Gastrocnemius medialis (tissue), 4 donors: ENCODE data around the gene GNB1L. TPM values are rescaled to one million over a fixed set of nuclear protein-coding genes. Genes with fewer than 3 reads are reported as not detected.

Source experiments
- ATAC-seq, 2 donors: fragments of 150-250 bp; one replicate each; pipeline ENCODE4 v1.9.1; 2016
- DNase-seq, 2 donors: peaks; one replicate each; pipeline ENCODE4 v3.0.0-alpha.2; 2019
- H3K27ac ChIP-seq, 4 donors: fragments of 200-600 bp; sonication (generic); 1 replicate in 1 of 4; 2 replicates in 3 of 4; pipeline ENCODE4 v1.5.1; 2016 to 2018; ENCODE audit warnings: mild to moderate bottlenecking in 2 of 4, moderate library complexity in 1 of 4
- H3K27me3 ChIP-seq, 3 donors: fragments of 200-600 bp; sonication (generic) in 2 of 3; 1 replicate in 1 of 3; 2 replicates in 2 of 3; pipeline versions ENCODE4 v1.5.1 to v1.6.0; 2016 to 2019; ENCODE audit warnings: mild to moderate bottlenecking in 1 of 3, moderate library complexity in 1 of 3
- H3K36me3 ChIP-seq, 2 donors: fragments of 200-600 bp; sonication (generic) in 1 of 2; one replicate each; pipeline ENCODE4 v1.5.1; 2017 to 2018
- H3K4me1 ChIP-seq, 2 donors: fragments of 200-600 bp; sonication (generic) in 1 of 2; one replicate each; pipeline ENCODE4 v1.5.1; 2016 to 2017; ENCODE audit warnings: mild to moderate bottlenecking in 2 of 2
- H3K4me3 ChIP-seq, 4 donors: fragments of 200-600 bp; sonication (generic) in 3 of 4; 1 replicate in 1 of 4; 2 replicates in 3 of 4; pipeline ENCODE4 v1.5.1; 2016 to 2019; ENCODE audit warnings: mild to moderate bottlenecking in 2 of 4
- H3K9me3 ChIP-seq, 3 donors: fragments of 200-600 bp; sonication (generic) in 2 of 3; 1 replicate in 1 of 3; 2 replicates in 2 of 3; pipeline ENCODE4 v1.5.1; 2016 to 2019
- CTCF ChIP-seq, 5 experiments: fragments of 450-650 bp in 3 of 5; fragments of 200-600 bp in 2 of 5; sonication (generic) in 2 of 5; IDR thresholded peaks in 4 of 5; conservative IDR thresholded peaks in 1 of 5; 1 replicate in 4 of 5; 2 replicates in 1 of 5; pipeline ENCODE4 v1.5.1; 2016 to 2019; ENCODE audit warnings: antibody characterized with exemption in 5 of 5, mild to moderate bottlenecking in 3 of 5, moderate library complexity in 3 of 5
- POLR2A ChIP-seq, 2 donors: fragments of 450-650 bp; IDR thresholded peaks; one replicate each; pipeline ENCODE4 v1.6.1; 2017; ENCODE audit warnings: antibody characterized with exemption in 2 of 2, mild to moderate bottlenecking in 2 of 2, moderate library complexity in 2 of 2
- in situ Hi-C, 4 donors: fragments of 200-750 bp; cut with MboI; loops; one replicate each; pipeline versions ENCODE4 v1.15.0 to v1.8.0; 2017; ENCODE audit warnings: low sequenced_read_pairs in 4 of 4
- intact Hi-C: fragments of 100-400 bp; cut with DNase I; formaldehyde crosslinking; loops from one replicate; pipeline ENCODE4 v1.15.1; 2023; ENCODE audit warnings: low total_unique reads
- total RNA-seq, 4 donors: library from RNA; depleted of rRNA; stranded (reverse); fragments of >200 nt; gene quantifications; one replicate each; pipeline versions ENCODE4 v1.1.0 to v1.2.3, GENCODE V29; 2016

The GNB1L gene
- total RNA-seq, 4 donors from 2014 or later, result 4.4 to 9.6 (median 6.7) TPM

- no peak for TF ChIP-seq POLR2A (IDR thresholded peaks at IDR 0.05)
- no peak for TF ChIP-seq CTCF (IDR thresholded peaks at IDR 0.05 in 4 of 5, conservative IDR thresholded peaks at IDR 0.05 in 1 of 5)
- H3K4me3 ChIP-seq, result no peak overlapping the region
- in situ Hi-C loops, result no loop called here
- ATAC-seq (no peak), DNase-seq (no peak)
- H3K9me3 ChIP-seq, result no peaks in the 10 kb centered on the region
- intact Hi-C loops, result no loop called here
- peaks cover 11 to 41% (median 19%) of the 10 kb centered on the region in 3 donors for H3K27me3 ChIP-seq
- H3K27ac ChIP-seq, result no peak overlapping the region
- no peaks in the 10 kb centered on the region for H3K36me3 ChIP-seq
- peaks cover 0 to 8% of the 10 kb centered on the region in 2 donors for H3K4me1 ChIP-seq
Measured at GRCh38 chr22:19764299-19764593, 90.4 kb downstream of the GNB1L start.

- DNase-seq (no peak), ATAC-seq (no peak)
- TF ChIP-seq POLR2A (IDR thresholded peaks at IDR 0.05) (no peak), CTCF (IDR thresholded peaks at IDR 0.05 in 4 of 5, conservative IDR thresholded peaks at IDR 0.05 in 1 of 5) (no peak)
- Histone ChIP-seq H3K27ac (no peak overlapping the region), H3K4me3 (no peak overlapping the region), H3K27me3 (peaks cover 11 to 44% (median 17%) of the 10 kb centered on the region in 3 donors), H3K36me3 (no peaks in the 10 kb centered on the region), H3K4me1 (peaks cover 0 to 8% of the 10 kb centered on the region in 2 donors), H3K9me3 (no peaks in the 10 kb centered on the region)
- intact Hi-C loops, result no loop called here
- in situ Hi-C loops, result no loop called here
Measured at GRCh38 chr22:19763458-19764298, 91.0 kb downstream of the GNB1L start.

- peak overlapping the region in 3 of 4 donors; percentile 51 to 54 (median 54) for H3K4me3 ChIP-seq
- intact Hi-C loops, result loop anchor here (1.0 kb wide), 1 partner anchor 91 kb away; the partner anchor contains the start of genes GNB1L and RTL10
- H3K27me3 ChIP-seq, result peaks cover 11 to 44% (median 17%) of the 10 kb centered on the region in 3 donors
- peaks cover 0 to 8% of the 10 kb centered on the region in 2 donors for H3K4me1 ChIP-seq
- ATAC-seq (no peak), DNase-seq (no peak)
- H3K27ac ChIP-seq, result peak overlapping the region; percentile 79 to 81 (median 80)
- H3K36me3 ChIP-seq, result no peaks in the 10 kb centered on the region
- in situ Hi-C loops, result no loop called here
- TF ChIP-seq CTCF (IDR thresholded peaks at IDR 0.05 in 4 of 5, conservative IDR thresholded peaks at IDR 0.05 in 1 of 5) (no peak), POLR2A (IDR thresholded peaks at IDR 0.05) (no peak)
- no peaks in the 10 kb centered on the region for H3K9me3 ChIP-seq
Measured at GRCh38 chr22:19762568-19763457, 91.9 kb downstream of the GNB1L start.

GRCh38 chr22:19761725-19762567 is 92.7 kb downstream of the GNB1L start:
- peak overlapping the region; percentile 51 to 54 (median 53) for H3K4me3 ChIP-seq
- H3K27me3 ChIP-seq, result peaks cover 8 to 37% (median 12%) of the 10 kb centered on the region in 3 donors
- H3K27ac ChIP-seq, result peak overlapping the region; percentile 79 to 81 (median 80)
- H3K9me3 ChIP-seq, result no peaks in the 10 kb centered on the region
- TF ChIP-seq POLR2A (IDR thresholded peaks at IDR 0.05) (peak in 1 of 2 donors; percentile 16), CTCF (IDR thresholded peaks at IDR 0.05 in 4 of 5, conservative IDR thresholded peaks at IDR 0.05 in 1 of 5) (no peak)
- intact Hi-C loops (loop anchor here (1.0 kb wide), 1 partner anchor 92 kb away; the partner anchor contains the start of genes GNB1L and RTL10), in situ Hi-C loops (no loop called here)
- no peaks in the 10 kb centered on the region for H3K36me3 ChIP-seq
- peak; percentile 17 to 29 for ATAC-seq
- H3K4me1 ChIP-seq, result peaks cover 0 to 4% of the 10 kb centered on the region in 2 donors
- no peak for DNase-seq
